ENCODE data around the gene SEC63. TPM values are rescaled to one million over a fixed set of nuclear protein-coding genes. Genes with fewer than 3 reads are reported as not detected.
"Not testable (repeated sequence)": the region's sequence is repeated elsewhere in the genome, so short reads cannot be mapped to it uniquely, and the experiment has no call there.

SEC63 gene
- total and polyA plus RNA-seq, 9 donors, result 33.8 to 198 (median 122) TPM

GRCh38 chr6:107943626-107944439 lies 14.2 kb downstream of the SEC63 start:
- no peak for TF ChIP-seq CTCF (IDR thresholded peaks at IDR 0.05)
- no peak for TF ChIP-seq POLR2A (IDR thresholded peaks at IDR 0.05)
- no peak for TF ChIP-seq EP300 (IDR thresholded peaks at IDR 0.05)
- Histone ChIP-seq H3K36me3 (no peaks in the 10 kb centered on the region), H3K27me3 (no peaks in the 10 kb centered on the region), H3K27ac (no peak overlapping the region), H3K4me1 (ENCODE audit: insufficient read depth) (peaks cover 8% of the 10 kb centered on the region), H3K4me3 (no peak overlapping the region), H3K9me3 (no peaks in the 10 kb centered on the region)
- 61 to 70% (median 69%) methylated on average over 6 of the region's 6 CpGs for WGBS, 3 donors
- no peak for DNase-seq
- intact Hi-C loops (cut with DNase I), result no loop called here

GRCh38 chr6:107942142-107942541 lies 15.9 kb downstream of the SEC63 start:
- no peak overlapping the region for H3K4me3 ChIP-seq
- intact Hi-C loops (cut with DNase I), result no loop called here

GRCh38 chr6:107941627-107942026 lies 16.4 kb downstream of the SEC63 start:
- H3K4me3 ChIP-seq, result no peak overlapping the region
- 45 to 55% (median 46%) methylated on average over 6 of the region's 6 CpGs for WGBS, 3 donors
- no peak overlapping the region for H3K27ac ChIP-seq
- TF ChIP-seq CTCF (IDR thresholded peaks at IDR 0.05), result no peak
- no peak for TF ChIP-seq POLR2A (IDR thresholded peaks at IDR 0.05)
- TF ChIP-seq EP300 (IDR thresholded peaks at IDR 0.05), result no peak
- H3K27me3 ChIP-seq, result no peaks in the 10 kb centered on the region
- intact Hi-C loops (cut with DNase I), result no loop called here
- H3K36me3 ChIP-seq, result no peaks in the 10 kb centered on the region
- H3K4me1 ChIP-seq (ENCODE audit: insufficient read depth), result peaks cover 5% of the 10 kb centered on the region
- no peaks in the 10 kb centered on the region for H3K9me3 ChIP-seq
- DNase-seq, result no peak

More at GRCh38 chr6:107942142-107942541, 15.9 kb downstream of the SEC63 start:
- no peak for DNase-seq
- H3K36me3 ChIP-seq, result no peaks in the 10 kb centered on the region
- no peak overlapping the region for H3K27ac ChIP-seq
- peaks cover 8% of the 10 kb centered on the region for H3K4me1 ChIP-seq (ENCODE audit: insufficient read depth)
- H3K27me3 ChIP-seq, result no peaks in the 10 kb centered on the region
- WGBS, 3 donors, result 6 to 22% (median 9%) methylated on average over 4 of the region's 4 CpGs
- TF ChIP-seq EP300 (IDR thresholded peaks at IDR 0.05) (no peak), CTCF (IDR thresholded peaks at IDR 0.05) (no peak), POLR2A (IDR thresholded peaks at IDR 0.05) (no peak)
- H3K9me3 ChIP-seq, result no peaks in the 10 kb centered on the region

- H3K4me1 ChIP-seq (ENCODE audit: insufficient read depth), result peaks cover 6% of the 10 kb centered on the region
Observed at GRCh38 chr6:107941199-107941598, 16.8 kb downstream of the SEC63 start.

GRCh38 chr6:107936910-107937292 lies 21.1 kb downstream of the SEC63 start:
- H3K4me3 ChIP-seq; DNase-seq; H3K9me3 ChIP-seq; H3K4me1 ChIP-seq (ENCODE audit: insufficient read depth); H3K36me3 ChIP-seq; H3K27me3 ChIP-seq; H3K27ac ChIP-seq; intact Hi-C loops (cut with DNase I): not testable (repeated sequence)
- 96 to 99% (median 98%) methylated on average over 5 of the region's 5 CpGs for WGBS, 3 donors

More at GRCh38 chr6:107941199-107941598, 16.8 kb downstream of the SEC63 start:
- 88 to 90% (median 89%) methylated on average over 2 of the region's 2 CpGs for WGBS, 3 donors
- no peak overlapping the region for H3K27ac ChIP-seq
- intact Hi-C loops (cut with DNase I), result no loop called here
- no peaks in the 10 kb centered on the region for H3K36me3 ChIP-seq
- no peak for TF ChIP-seq CTCF (IDR thresholded peaks at IDR 0.05)
- no peak for TF ChIP-seq EP300 (IDR thresholded peaks at IDR 0.05)
- no peak for TF ChIP-seq POLR2A (IDR thresholded peaks at IDR 0.05)
- H3K9me3 ChIP-seq, result no peaks in the 10 kb centered on the region
- DNase-seq, result no peak
- H3K4me3 ChIP-seq, result no peak overlapping the region
- H3K27me3 ChIP-seq, result no peaks in the 10 kb centered on the region

Data from ovary (tissue), 9 donors.